ENCODE data around the gene NEK9.

Gene NEK9

DNA sequence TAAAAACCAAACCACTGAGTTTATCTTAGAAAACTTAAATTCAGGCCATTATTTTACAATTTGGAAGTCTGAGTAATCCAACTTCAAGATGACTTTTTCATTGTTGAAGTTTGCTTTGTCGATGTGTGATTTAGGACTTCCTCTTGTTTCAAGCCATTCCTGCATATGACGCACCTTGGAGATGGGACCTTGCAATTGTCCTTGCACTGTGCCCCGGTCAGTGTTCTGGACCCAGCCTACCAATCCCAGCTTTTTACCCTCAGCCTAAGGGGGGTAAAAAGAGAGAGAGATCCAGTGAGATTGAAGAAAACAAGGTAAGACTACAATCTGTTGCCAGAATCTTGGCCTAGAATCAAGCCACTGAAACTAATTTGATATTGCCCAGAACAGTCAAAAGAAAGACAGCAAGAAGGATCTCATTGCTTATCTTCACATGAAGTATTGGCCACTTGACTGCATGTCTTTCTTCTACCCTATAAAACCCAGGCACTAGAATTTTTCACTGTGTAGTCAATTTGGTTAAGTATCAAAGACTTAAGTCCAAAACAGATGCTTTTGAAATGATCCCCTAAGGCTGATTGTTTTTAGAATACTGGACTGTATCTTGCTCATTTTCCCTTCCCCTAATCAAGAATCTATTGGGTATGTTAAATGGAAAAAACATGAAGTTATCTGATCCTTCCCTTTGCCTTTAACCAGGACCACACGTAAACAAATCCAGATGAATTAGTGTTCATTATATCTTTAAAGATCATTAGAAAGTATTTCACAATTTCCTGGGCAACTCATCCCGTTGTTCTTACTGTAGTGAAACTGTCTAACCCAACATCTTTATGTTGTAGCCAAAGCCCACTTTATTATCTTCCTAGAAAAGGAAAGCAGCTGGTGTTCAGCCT is 73.2 kb downstream of the NEK9 start:
- Histone ChIP-seq H3K4me1 (ENCODE audit: control insufficient read depth, insufficient read depth, low read length) (peaks cover 5% of the 10 kb centered on the region), H3K9ac (ENCODE audit: low read length) (no peak overlapping the region), H3K36me3 (ENCODE audit: control insufficient read depth, insufficient read depth, low read length) (no peaks in the 10 kb centered on the region), H3K27me3 (ENCODE audit: control insufficient read depth, insufficient read depth, low read length) (no peaks in the 10 kb centered on the region), H3K4me3 (ENCODE audit: low read length) (no peak overlapping the region), H3K27ac (ENCODE audit: low read depth, low read length) (no peak overlapping the region)

DNA sequence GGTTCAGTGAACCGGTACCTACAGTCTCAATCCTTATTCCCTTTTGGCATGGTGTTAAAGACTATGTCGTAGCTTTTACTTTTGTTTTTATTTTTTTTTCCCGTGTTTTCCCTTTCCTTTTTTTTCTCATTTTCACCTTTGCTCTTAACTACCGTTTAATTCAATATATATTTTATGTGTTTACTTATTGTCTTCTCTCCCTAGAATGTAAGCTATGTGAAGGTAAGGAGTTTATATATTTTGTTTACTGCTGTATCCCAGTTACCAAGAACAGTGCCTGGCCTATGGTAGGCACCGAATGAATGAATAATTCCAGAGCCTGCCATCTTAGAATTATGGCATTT is 75.3 kb downstream of the NEK9 start:
- no peaks in the 10 kb centered on the region for H3K36me3 ChIP-seq (ENCODE audit: control insufficient read depth, insufficient read depth, low read length)
- H3K27ac ChIP-seq (ENCODE audit: low read depth, low read length): peak overlapping the region; percentile 88
- H3K9ac ChIP-seq (ENCODE audit: low read length): peak overlapping the region; percentile 70
- peak overlapping the region; percentile 81 for H3K4me3 ChIP-seq (ENCODE audit: low read length)
- H3K27me3 ChIP-seq (ENCODE audit: control insufficient read depth, insufficient read depth, low read length): no peaks in the 10 kb centered on the region
- peaks cover 5% of the 10 kb centered on the region for H3K4me1 ChIP-seq (ENCODE audit: control insufficient read depth, insufficient read depth, low read length)

DNA sequence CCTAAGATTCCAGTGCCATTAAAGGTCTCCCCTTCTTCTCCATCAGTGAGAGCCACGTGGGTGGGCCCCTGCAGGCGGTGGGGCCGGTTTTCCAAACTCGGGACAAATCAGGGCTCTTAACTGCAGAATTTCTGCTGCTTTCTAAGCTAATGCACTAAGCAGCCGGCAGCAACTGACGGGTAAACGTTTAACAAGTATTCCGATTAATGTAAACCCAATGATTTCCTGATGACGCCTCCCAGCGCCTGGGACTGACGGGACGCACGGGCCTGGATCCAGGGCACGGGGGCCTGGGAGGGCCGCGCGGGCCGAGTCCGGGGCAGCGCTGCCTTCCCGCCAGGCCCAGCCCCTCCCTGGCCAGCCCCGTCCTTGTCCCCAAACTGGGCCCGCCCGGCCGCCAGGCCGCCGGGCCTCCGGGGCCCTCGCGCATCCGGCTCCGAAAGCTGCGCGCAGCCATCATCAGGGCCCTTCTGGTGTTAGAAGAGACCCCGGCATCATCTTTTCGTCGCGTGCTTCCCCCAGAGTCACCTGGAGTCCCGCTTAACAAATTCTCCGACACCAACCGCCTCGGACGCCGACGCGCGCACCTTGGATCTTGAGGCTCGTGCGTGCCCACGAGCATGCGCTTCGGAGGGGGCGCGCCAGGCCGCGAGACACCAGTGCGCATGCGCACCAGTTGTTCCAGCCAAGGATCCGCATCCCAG is 75.8 kb downstream of the NEK9 start, which contains the start of gene MLH3:
Gene MLH3 (minus strand): TSS at position 616 of the 704 bp plus-strand sequence. CDS start 1,812 bp downstream, outside the sequence.
- Histone ChIP-seq H3K27ac (ENCODE audit: low read depth, low read length) (peak within 1 kb of the TSS; percentile 88), H3K4me1 (ENCODE audit: control insufficient read depth, insufficient read depth, low read length) (peaks cover 5% of the 10 kb centered on the region), H3K4me3 (ENCODE audit: low read length) (peak within 1 kb of the TSS; percentile 81), H3K27me3 (ENCODE audit: control insufficient read depth, insufficient read depth, low read length) (no peaks in the 10 kb centered on the region), H3K9ac (ENCODE audit: low read length) (peak within 1 kb of the TSS; percentile 70), H3K36me3 (ENCODE audit: control insufficient read depth, insufficient read depth, low read length) (peaks cover 2% of the 10 kb centered on the region)

DNA sequence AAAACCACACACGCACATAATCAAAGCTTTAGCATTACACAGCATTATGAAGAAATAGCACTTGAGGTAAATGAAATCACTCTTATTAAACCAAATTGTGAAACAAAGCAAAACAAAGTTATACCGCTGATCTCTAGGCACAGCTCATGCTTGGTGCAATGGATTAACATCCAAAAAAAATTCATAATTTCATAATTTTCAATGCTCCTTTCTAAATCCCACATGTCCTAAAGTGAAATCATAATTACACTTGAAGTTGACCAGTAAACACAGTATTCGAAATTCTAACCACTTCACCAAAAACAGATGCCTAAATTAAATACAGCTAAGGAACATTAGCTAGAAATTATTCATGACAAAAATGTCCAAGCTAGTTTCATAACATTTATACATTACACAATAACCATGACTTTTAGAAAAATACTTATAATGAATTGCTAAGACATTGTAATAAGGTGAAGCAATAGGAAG is 77.1 kb downstream of the NEK9 start:
- Histone ChIP-seq H3K27me3 (ENCODE audit: control insufficient read depth, insufficient read depth, low read length) (no peaks in the 10 kb centered on the region), H3K36me3 (ENCODE audit: control insufficient read depth, insufficient read depth, low read length) (peaks cover 2% of the 10 kb centered on the region), H3K9ac (ENCODE audit: low read length) (no peak overlapping the region), H3K27ac (ENCODE audit: low read depth, low read length) (no peak overlapping the region), H3K4me3 (ENCODE audit: low read length) (peak overlapping the region; percentile 35), H3K4me1 (ENCODE audit: control insufficient read depth, insufficient read depth, low read length) (peaks cover 5% of the 10 kb centered on the region)

DNA sequence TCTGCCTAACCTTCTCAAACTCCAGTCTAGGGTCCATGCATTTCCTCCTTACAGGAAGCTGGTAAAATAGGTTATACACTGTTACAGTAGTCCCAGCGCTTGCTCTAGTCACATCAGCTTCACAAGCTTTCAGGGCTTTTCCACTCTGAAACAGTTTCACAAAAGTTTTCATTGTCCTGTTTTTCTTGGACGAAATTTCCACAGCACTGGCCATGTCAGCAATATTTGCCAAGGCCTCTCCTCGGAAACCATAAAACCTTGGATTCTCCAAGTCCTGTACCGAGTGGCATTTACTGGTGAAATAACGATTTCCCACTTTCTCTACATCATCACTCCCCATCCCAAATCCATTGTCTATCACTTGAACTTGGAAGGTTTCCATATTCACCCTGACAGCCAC is 77.7 kb downstream of the NEK9 start:
- no peaks in the 10 kb centered on the region for H3K27me3 ChIP-seq (ENCODE audit: control insufficient read depth, insufficient read depth, low read length)
- no peak overlapping the region for H3K27ac ChIP-seq (ENCODE audit: low read depth, low read length)
- no peak overlapping the region for H3K9ac ChIP-seq (ENCODE audit: low read length)
- H3K36me3 ChIP-seq (ENCODE audit: control insufficient read depth, insufficient read depth, low read length): peaks cover 2% of the 10 kb centered on the region
- peaks cover 5% of the 10 kb centered on the region for H3K4me1 ChIP-seq (ENCODE audit: control insufficient read depth, insufficient read depth, low read length)
- peak overlapping the region; percentile 35 for H3K4me3 ChIP-seq (ENCODE audit: low read length)

DNA sequence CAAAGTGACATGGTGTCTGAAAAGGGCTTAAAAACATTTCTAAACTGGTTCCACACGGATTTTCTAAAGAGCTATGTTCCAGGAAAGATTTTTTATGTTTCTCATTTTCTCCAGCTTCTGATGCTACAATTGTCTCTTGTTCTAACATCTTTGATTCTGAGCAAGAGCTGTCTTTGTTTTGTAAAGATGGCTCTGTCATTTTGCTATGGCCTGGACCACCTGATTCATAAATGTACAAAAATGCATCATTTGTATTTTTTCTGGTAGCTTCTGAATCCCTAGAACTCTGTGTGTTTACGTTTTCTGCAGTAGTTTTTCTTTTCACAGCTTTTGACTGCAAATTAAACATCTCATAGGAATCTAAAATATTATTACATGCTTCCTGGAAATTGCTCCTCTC is 78.7 kb downstream of the NEK9 start:
- peaks cover 5% of the 10 kb centered on the region for H3K4me1 ChIP-seq (ENCODE audit: control insufficient read depth, insufficient read depth, low read length)
- H3K27me3 ChIP-seq (ENCODE audit: control insufficient read depth, insufficient read depth, low read length): no peaks in the 10 kb centered on the region
- H3K27ac ChIP-seq (ENCODE audit: low read depth, low read length): no peak overlapping the region
- H3K36me3 ChIP-seq (ENCODE audit: control insufficient read depth, insufficient read depth, low read length): peaks cover 2% of the 10 kb centered on the region
- H3K4me3 ChIP-seq (ENCODE audit: low read length): no peak overlapping the region
- H3K9ac ChIP-seq (ENCODE audit: low read length): no peak overlapping the region

DNA sequence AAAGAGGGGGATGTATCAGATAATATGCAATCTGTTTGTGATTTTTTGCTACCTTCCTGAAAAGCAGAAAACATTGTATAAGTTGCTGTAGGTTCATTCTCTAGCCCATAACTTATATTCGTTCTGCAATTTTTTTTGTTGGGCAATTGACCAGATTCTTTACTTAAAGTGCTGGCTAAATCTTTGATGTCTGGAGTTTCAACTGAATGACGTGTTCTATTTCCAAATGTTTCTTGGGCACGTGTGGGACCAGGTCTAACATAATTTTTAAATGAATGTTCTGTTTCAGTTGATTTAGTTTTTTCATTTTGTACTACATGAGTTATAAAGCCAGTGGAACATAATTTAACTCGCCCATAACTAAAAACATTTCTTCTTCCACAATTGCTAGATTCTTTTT is 79.3 kb downstream of the NEK9 start:
- H3K4me3 ChIP-seq (ENCODE audit: low read length): no peak overlapping the region
- peaks cover 2% of the 10 kb centered on the region for H3K36me3 ChIP-seq (ENCODE audit: control insufficient read depth, insufficient read depth, low read length)
- no peak overlapping the region for H3K9ac ChIP-seq (ENCODE audit: low read length)
- H3K27me3 ChIP-seq (ENCODE audit: control insufficient read depth, insufficient read depth, low read length): no peaks in the 10 kb centered on the region
- peaks cover 5% of the 10 kb centered on the region for H3K4me1 ChIP-seq (ENCODE audit: control insufficient read depth, insufficient read depth, low read length)
- H3K27ac ChIP-seq (ENCODE audit: low read depth, low read length): no peak overlapping the region

DNA sequence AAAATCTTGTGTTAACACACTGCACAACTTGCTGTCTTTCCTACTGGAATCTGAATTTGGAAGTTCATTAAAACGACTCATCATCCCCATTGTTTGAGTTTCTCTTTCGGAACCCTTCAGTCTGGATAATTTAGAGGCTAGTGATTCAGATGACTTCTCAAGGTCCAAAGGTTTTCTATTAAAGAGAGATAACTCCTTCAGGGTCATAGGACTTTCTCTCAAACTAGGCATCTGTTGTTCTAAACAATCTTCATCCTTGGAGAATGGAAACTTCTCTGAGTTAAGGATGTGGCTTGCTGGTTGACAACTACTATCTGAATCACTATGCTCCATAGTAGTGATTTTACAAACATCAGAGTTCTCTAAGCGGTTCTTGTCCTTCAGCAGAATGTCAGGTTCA is 79.9 kb downstream of the NEK9 start:
- H3K4me1 ChIP-seq (ENCODE audit: control insufficient read depth, insufficient read depth, low read length): peaks cover 5% of the 10 kb centered on the region
- no peak overlapping the region for H3K9ac ChIP-seq (ENCODE audit: low read length)
- H3K27me3 ChIP-seq (ENCODE audit: control insufficient read depth, insufficient read depth, low read length): no peaks in the 10 kb centered on the region
- H3K4me3 ChIP-seq (ENCODE audit: low read length): no peak overlapping the region
- peaks cover 2% of the 10 kb centered on the region for H3K36me3 ChIP-seq (ENCODE audit: control insufficient read depth, insufficient read depth, low read length)
- no peak overlapping the region for H3K27ac ChIP-seq (ENCODE audit: low read depth, low read length)

DNA sequence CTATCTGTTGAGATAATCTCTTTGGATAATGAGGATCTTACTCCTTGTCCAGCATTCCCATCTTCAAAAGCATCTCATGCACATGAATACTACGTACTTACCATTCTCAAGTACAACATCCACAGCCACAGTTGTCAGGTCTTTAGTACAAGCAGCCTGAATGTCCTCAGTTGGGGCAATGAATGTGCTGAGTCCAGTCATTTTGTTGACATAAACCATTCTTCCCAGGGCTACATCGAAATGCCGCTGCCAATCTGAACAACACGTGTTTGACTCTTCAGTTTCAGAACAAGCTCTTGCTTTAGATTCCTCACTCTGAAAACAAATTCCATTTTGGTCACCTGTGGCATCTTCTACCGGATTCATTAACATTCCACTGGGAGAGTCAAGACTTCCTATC is 80.6 kb downstream of the NEK9 start:
- H3K4me1 ChIP-seq (ENCODE audit: control insufficient read depth, insufficient read depth, low read length): peaks cover 5% of the 10 kb centered on the region
- H3K9ac ChIP-seq (ENCODE audit: low read length): no peak overlapping the region
- no peak overlapping the region for H3K27ac ChIP-seq (ENCODE audit: low read depth, low read length)
- H3K4me3 ChIP-seq (ENCODE audit: low read length): no peak overlapping the region
- H3K27me3 ChIP-seq (ENCODE audit: control insufficient read depth, insufficient read depth, low read length): no peaks in the 10 kb centered on the region
- H3K36me3 ChIP-seq (ENCODE audit: control insufficient read depth, insufficient read depth, low read length): peaks cover 2% of the 10 kb centered on the region

DNA sequence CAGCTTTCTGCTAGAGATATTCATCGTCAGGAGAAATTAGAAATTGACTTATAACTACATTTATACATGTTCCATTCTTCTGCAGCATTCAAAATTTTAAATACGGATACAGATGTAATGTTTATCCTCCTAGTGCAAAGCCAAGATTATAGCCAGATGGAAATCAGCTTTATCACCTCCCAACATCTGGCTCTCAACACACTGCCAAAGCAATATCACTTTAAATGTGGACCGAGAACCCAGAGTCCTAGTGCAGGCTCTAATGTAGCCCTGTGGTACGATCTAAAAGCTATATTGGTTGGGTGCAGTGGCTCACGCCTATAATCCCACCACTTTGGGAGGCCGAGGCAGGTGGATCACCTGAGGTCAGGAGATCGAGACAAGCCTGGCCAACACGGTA is 82.1 kb downstream of the NEK9 start:
- Histone ChIP-seq H3K27ac (ENCODE audit: low read depth, low read length) (no peak overlapping the region), H3K9ac (ENCODE audit: low read length) (no peak overlapping the region), H3K27me3 (ENCODE audit: control insufficient read depth, insufficient read depth, low read length) (no peaks in the 10 kb centered on the region), H3K4me1 (ENCODE audit: control insufficient read depth, insufficient read depth, low read length) (peaks cover 5% of the 10 kb centered on the region), H3K36me3 (ENCODE audit: control insufficient read depth, insufficient read depth, low read length) (peaks cover 2% of the 10 kb centered on the region), H3K4me3 (ENCODE audit: low read length) (no peak overlapping the region)

DNA sequence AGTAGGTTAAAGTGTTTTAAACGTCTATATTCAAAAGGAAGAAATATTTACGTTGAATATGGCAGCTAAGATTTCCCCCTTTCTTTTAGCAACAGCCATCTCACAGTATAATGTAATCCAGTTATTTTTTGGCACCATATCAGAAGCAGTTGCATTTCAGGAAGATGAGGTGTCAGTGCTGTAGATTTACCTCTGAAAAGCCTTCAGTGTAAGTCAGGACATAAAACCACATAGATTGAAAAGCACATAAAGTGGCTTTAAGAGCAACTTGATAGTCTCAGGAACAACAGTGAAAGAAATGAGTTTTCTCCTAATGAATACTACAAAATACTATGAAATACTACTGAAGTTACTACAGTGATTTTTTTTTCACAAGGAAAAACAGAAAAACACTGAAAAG is 82.5 kb downstream of the NEK9 start:
- Histone ChIP-seq H3K4me3 (ENCODE audit: low read length) (no peak overlapping the region), H3K9ac (ENCODE audit: low read length) (no peak overlapping the region), H3K27ac (ENCODE audit: low read depth, low read length) (no peak overlapping the region), H3K4me1 (ENCODE audit: control insufficient read depth, insufficient read depth, low read length) (peaks cover 2% of the 10 kb centered on the region), H3K36me3 (ENCODE audit: control insufficient read depth, insufficient read depth, low read length) (peaks cover 2% of the 10 kb centered on the region), H3K27me3 (ENCODE audit: control insufficient read depth, insufficient read depth, low read length) (no peaks in the 10 kb centered on the region)

DNA sequence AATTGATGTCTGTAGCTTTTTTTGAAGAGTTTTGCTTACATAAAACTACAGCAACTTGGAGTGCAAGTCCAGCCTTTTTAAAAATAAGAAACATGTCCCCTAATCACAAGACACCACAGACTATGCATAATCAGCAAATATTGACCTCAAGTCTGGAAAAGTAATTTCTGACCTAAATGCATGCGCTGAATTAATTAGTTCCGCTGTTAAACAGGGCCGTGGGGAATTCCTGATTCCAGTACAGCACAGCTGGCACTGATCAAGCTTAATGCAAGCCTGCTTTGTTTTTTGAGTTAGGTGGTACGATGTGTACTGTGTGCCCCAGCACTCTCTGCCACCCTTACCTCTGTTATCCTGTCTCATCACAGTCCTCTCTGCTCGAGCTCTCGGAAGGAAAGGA is 84.8 kb downstream of the NEK9 start:
- H3K4me3 ChIP-seq (ENCODE audit: low read length): no peak overlapping the region
- H3K9ac ChIP-seq (ENCODE audit: low read length): no peak overlapping the region
- no peaks in the 10 kb centered on the region for H3K4me1 ChIP-seq (ENCODE audit: control insufficient read depth, insufficient read depth, low read length)
- peaks cover 6% of the 10 kb centered on the region for H3K36me3 ChIP-seq (ENCODE audit: control insufficient read depth, insufficient read depth, low read length)
- no peaks in the 10 kb centered on the region for H3K27me3 ChIP-seq (ENCODE audit: control insufficient read depth, insufficient read depth, low read length)
- no peak overlapping the region for H3K27ac ChIP-seq (ENCODE audit: low read depth, low read length)
